A549 (cell line): Measurements from ENCODE around the gene HEXD.

Experiments used
- CEBPB ChIP-seq, 2 experiments: fragments of >200 bp in 1 of 2; sonication (Bioruptor Twin) in 1 of 2; formaldehyde crosslinking in 1 of 2; IDR thresholded peaks; 2 replicates each; pipeline ENCODE4 v1.6.1; 2012 to 2016
- CHD2 ChIP-seq: fragments of 150-350 bp; IDR thresholded peaks from 2 replicates; pipeline ENCODE4 v1.6.1; 2014; ENCODE audit warnings: low read length; ENCODE audit not compliant: partially characterized antibody
- CHD4 ChIP-seq: fragments of 200-600 bp; sonication (generic); IDR thresholded peaks from 2 replicates; pipeline ENCODE4 v1.6.1; 2016; ENCODE audit warnings: antibody characterized with exemption, mild to moderate bottlenecking, borderline replicate concordance
- CTCF ChIP-seq: fragments of >200 bp; sonication (Bioruptor Twin); formaldehyde crosslinking; IDR thresholded peaks from 3 replicates; pipeline ENCODE4 v1.5.1; 2016
- EHMT2 ChIP-seq: fragments of 200-600 bp; sonication (generic); IDR thresholded peaks from 2 replicates; pipeline ENCODE4 v1.6.1; 2016; ENCODE audit warnings: antibody characterized with exemption, low read depth, mild to moderate bottlenecking, moderate library complexity
- ESRRA ChIP-seq: fragments of 150-350 bp; IDR thresholded peaks from 2 replicates; pipeline ENCODE4 v1.6.1; 2014; ENCODE audit warnings: mild to moderate bottlenecking, low read length, borderline replicate concordance
- KDM1A ChIP-seq: fragments of 200-600 bp; sonication (generic); IDR thresholded peaks from 2 replicates; pipeline ENCODE4 v1.6.1; 2016; ENCODE audit warnings: low read depth, mild to moderate bottlenecking
- POLR2A ChIP-seq: IDR thresholded peaks from 2 replicates; pipeline ENCODE4 v1.6.1; 2012; ENCODE audit warnings: mild to moderate bottlenecking, low read length
- RAD21 ChIP-seq, 2 experiments: fragments of >200 bp in 1 of 2; sonication (Bioruptor Twin) in 1 of 2; formaldehyde crosslinking in 1 of 2; IDR thresholded peaks in 1 of 2; conservative IDR thresholded peaks in 1 of 2; 2 replicates in 1 of 2; 3 replicates in 1 of 2; pipeline ENCODE4 v1.6.1; 2012 to 2018; ENCODE audit warnings: inconsistent platforms in 1 of 2
- RCOR1 ChIP-seq: fragments of 150-350 bp; IDR thresholded peaks from 2 replicates; pipeline ENCODE4 v1.6.1; 2014; ENCODE audit warnings: antibody characterized with exemption, low read length, low read depth
- REST ChIP-seq: fragments of 200-600 bp; sonication (generic); IDR thresholded peaks from 2 replicates; pipeline ENCODE4 v1.6.1; 2016; ENCODE audit warnings: antibody characterized with exemption, mild to moderate bottlenecking, moderate library complexity
- SMC3 ChIP-seq: fragments of >200 bp; sonication (Bioruptor Twin); formaldehyde crosslinking; IDR thresholded peaks from 3 replicates; pipeline ENCODE4 v1.6.1; 2018; ENCODE audit warnings: inconsistent platforms
- USF2 ChIP-seq: fragments of 450-650 bp; IDR thresholded peaks from 2 replicates; pipeline ENCODE4 v1.6.1; 2014; ENCODE audit warnings: antibody characterized with exemption
- ZC3H11A ChIP-seq: fragments of 450-650 bp; IDR thresholded peaks from 2 replicates; pipeline ENCODE4 v1.6.1; 2014; ENCODE audit warnings: antibody characterized with exemption, mild to moderate bottlenecking

DNA sequence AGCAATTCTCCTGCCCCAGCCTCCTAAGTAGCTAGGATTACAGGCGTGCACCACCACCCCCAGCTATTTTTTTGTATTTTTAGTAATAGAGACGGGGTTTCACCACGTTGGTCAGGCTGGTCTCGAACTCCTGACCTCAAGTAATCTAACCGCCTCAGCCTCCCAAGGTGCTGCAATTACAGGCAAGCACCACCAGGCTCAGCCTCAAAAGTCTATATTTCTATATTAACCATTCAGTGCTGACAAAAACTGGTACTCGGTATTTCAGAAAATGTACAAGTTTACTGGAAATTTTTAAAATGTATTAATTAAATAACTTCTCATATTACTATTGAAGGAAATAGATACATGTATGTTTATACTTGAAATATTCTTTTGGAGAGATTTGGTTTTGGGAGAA, 1.4 kb upstream of the HEXD start:
- TF ChIP-seq REST (no peak), RCOR1 (no peak), POLR2A (no peak), CTCF (no peak), USF2 (no peak), ESRRA (no peak), KDM1A (no peak), CHD2 (no peak), EHMT2 (no peak), CHD4 (no peak), RAD21 (conservative IDR thresholded peaks at IDR 0.05 in 1 of 2, IDR thresholded peaks at IDR 0.05 in 1 of 2) (no peak), ZC3H11A (no peak), CEBPB (IDR thresholded peaks at IDR 0.05) (no peak), SMC3 (no peak)
